Prostate gland (tissue), 2 donors: ENCODE data around the gene DMD.

Experiments used
- POLR2A ChIP-seq: fragments of 450-650 bp; IDR thresholded peaks from one replicate; pipeline ENCODE4 v1.6.1; 2016; ENCODE audit warnings: antibody characterized with exemption, mild to moderate bottlenecking
- TF ChIP-seq, protein P1 (sequence below), 4 experiments: fragments of 200-600 bp in 2 of 4; fragments of 450-650 bp in 2 of 4; sonication (generic) in 2 of 4; IDR thresholded peaks; 1 replicate in 3 of 4; 2 replicates in 1 of 4; pipeline ENCODE4 v1.5.1; 2016 to 2019; ENCODE audit warnings: antibody characterized with exemption in 4 of 4, mild to moderate bottlenecking in 2 of 4, moderate library complexity in 2 of 4

DNA sequence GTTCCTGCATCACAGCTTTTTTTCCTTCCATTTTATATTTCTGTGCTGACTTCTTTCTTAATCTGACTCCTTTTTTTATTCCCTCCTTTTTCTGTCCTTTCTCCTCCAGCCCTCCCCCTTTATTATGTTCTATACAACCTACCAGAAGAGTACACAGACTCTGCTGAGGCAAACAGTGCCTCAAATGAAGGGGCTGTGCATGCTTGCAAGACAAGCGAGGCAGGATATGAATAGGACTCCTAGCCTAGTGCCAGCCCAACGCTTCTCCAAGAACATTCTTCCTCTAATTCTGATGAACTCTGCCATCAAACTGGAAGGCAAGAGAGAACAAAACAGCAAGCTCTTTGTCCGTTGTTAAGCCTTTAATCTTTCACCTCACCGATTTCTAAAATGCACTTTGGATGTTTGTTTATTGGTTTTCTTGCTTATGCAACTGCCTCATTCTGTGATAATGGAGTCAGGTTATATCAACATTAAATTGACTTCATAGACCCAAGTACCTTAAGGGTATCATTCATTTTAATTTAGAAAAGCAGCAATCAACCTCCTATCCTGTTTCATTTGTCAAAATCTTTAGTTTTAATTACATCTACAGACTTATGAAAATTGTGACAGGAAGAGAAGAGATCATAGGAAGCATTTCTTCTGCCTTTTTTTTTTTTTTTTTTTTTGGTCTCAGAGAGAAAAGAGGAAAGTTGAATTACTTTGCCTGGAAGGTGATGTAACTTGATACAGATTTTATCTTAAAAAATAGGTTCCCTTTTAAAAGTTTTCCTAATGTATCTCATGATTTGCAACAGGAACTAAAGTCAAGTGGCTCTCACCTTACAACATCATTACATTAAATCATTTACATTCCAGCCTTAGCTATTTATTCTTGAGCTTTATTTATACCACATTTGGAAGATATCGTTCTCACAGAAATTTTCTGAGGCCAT, 1854.8 kb downstream of the DMD start:
- TF ChIP-seq, protein P1, sequence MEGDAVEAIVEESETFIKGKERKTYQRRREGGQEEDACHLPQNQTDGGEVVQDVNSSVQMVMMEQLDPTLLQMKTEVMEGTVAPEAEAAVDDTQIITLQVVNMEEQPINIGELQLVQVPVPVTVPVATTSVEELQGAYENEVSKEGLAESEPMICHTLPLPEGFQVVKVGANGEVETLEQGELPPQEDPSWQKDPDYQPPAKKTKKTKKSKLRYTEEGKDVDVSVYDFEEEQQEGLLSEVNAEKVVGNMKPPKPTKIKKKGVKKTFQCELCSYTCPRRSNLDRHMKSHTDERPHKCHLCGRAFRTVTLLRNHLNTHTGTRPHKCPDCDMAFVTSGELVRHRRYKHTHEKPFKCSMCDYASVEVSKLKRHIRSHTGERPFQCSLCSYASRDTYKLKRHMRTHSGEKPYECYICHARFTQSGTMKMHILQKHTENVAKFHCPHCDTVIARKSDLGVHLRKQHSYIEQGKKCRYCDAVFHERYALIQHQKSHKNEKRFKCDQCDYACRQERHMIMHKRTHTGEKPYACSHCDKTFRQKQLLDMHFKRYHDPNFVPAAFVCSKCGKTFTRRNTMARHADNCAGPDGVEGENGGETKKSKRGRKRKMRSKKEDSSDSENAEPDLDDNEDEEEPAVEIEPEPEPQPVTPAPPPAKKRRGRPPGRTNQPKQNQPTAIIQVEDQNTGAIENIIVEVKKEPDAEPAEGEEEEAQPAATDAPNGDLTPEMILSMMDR (IDR thresholded peaks at IDR 0.05): no peak
- TF ChIP-seq POLR2A: no peak
